ENCODE results near the gene IL1A.
A peak's percentile ranks its signal among the peaks of the same experiment; 100 is the strongest.
"Not testable (repeated sequence)": the region's sequence is repeated elsewhere in the genome, so short reads cannot be mapped to it uniquely, and the experiment has no call there.

IL1A gene, protein sequence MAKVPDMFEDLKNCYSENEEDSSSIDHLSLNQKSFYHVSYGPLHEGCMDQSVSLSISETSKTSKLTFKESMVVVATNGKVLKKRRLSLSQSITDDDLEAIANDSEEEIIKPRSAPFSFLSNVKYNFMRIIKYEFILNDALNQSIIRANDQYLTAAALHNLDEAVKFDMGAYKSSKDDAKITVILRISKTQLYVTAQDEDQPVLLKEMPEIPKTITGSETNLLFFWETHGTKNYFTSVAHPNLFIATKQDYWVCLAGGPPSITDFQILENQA

DNA sequence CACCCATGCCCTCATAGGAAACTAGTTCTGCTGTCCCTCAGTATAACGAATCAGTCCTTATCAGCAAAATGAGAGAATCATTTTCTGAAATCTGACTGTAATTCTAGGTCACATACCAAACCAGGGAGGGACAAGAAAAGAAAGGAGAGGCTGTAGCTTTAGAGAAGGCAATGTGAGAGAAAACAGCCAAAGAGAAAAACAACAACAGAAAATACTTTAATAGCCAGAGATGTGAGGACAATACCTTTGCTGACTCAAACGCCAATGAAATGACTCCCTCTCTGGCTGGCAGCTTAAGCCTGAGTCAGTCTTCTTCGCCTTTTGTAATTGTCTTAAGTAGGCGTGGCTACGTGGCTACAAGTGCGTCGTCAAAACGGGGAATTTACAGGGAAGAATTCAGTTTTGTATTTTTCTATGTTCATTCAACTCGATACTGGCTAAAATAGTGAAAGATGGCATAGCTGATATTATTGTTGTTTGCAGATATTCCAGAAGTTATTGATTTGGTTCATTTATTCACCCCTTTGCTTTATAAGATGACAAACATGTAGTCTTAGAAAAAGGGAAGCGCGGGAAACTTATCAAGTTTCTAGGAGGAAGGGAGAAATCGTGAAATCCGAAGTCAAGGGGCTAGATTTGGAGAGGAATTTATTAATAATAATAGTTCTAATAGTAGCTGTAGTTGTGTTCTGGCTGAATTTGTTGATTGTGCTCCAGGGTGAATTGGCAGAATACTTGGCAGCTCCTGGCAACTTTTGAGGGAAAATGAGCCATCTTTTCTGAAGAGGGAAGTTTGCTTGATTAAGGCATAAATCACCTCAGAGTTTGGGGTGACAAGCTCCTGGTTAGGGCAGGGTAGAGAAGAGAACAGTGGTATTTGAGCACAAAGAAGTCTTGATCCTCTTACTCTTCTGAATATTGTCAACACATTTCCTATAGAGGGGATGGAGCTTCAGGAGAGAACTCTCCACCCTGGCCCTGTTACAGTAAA is at the start of gene IL1A:
TSS of gene IL1A (minus strand) at position 295 of the 991 bp plus-strand sequence. CDS start 723 bp downstream, outside the sequence.
- Mint-ChIP-seq H3K9me3 (no peaks in the 10 kb centered on the region), H3K27me3 (no peaks in the 10 kb centered on the region), H3K27ac (peak within 1 kb of the TSS; percentile 88), H3K36me3 (peaks cover 2% of the 10 kb centered on the region), H3K4me1 (peaks cover 31% of the 10 kb centered on the region), H3K4me3 (peak within 1 kb of the TSS; percentile 55)
- ATAC-seq (ENCODE audit: low read depth), result peak; percentile 49
- DNase-seq (ENCODE audit: low spot score in 2 of 2), result no peak

DNA sequence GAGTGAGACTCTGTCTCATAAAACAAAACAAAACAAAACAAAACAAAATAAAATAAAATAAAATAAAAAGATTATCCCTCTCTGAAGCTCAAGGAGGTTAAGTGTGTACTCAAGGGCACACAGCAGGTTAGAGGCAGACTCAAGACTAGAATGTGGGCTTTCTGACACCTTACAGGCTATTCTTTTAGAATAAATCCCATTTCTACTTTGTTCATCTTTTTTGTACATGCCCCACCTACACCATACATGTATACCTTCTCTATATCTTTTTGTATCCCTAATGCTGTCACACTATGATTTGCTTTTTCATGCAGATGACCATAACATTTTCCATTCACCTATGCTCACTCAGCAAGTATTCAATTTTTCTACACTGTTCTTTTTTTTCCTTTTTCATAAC is 49.7 kb upstream of the IL1A start:
- H3K27me3 Mint-ChIP-seq, result peaks cover 3% of the 10 kb centered on the region
- DNase-seq (ENCODE audit: low spot score in 2 of 2), result no peak
- no peak overlapping the region for H3K27ac Mint-ChIP-seq
- peaks cover 23% of the 10 kb centered on the region for H3K4me1 Mint-ChIP-seq
- no peak overlapping the region for H3K4me3 Mint-ChIP-seq
- ATAC-seq (ENCODE audit: low read depth), result no peak
- H3K9me3 Mint-ChIP-seq, result no peaks in the 10 kb centered on the region
- peaks cover 1% of the 10 kb centered on the region for H3K36me3 Mint-ChIP-seq

DNA sequence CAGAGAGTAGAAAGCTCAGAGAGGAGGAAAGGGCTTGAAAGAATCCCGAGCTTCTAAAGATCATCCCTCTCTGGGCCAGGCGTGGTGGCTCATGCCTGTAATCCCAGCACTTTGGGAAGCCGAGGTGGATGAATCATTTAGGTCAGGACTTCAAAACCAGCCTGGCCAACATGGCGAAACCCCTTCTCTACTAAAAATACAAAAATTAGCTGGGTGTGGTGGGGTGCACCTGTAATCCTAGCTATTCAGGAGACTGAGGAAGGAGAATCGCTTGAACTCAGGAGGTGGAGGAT is 49.3 kb upstream of the IL1A start:
- H3K9me3 Mint-ChIP-seq; H3K27me3 Mint-ChIP-seq; H3K4me3 Mint-ChIP-seq; H3K36me3 Mint-ChIP-seq; DNase-seq (ENCODE audit: low spot score in 2 of 2); H3K27ac Mint-ChIP-seq; ATAC-seq (ENCODE audit: low read depth): not testable (repeated sequence)
- peaks cover 19% of the 10 kb centered on the region for H3K4me1 Mint-ChIP-seq

DNA sequence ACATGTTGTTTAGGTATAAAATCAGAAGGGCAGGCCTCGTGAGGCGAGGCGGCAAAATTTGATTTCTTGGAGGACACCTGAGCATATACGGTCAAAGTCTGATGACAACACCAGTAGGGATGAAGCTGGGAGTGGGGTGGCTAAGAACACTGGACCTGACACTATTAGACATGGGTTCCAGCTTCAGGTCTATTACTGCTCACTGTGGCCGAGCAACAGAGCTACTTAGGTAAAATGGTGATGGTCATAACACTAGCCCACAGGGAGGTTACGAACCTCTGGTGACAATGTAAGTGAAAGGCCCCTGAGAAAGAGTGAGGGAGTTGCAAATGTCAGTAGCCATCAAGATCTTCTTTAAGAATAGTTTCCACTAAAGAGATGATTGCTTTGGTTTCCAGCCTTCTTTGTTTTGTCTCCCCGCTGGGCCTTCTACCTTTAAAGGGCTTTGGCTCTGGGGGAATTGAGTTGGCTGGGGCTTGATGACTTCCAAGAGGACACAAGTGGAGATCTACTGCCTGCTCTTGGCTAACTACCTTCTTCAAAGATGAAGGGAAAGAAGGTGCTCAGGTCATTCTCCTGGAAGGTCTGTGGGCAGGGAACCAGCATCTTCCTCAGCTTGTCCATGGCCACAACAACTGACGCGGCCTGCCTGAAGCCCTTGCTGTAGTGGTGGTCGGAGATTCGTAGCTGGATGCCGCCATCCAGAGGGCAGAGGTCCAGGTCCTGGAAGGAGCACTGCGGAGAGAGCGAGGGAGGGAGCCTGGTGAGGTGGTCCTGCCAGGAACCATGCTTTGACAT is 48.7 kb upstream of the IL1A start:
- ATAC-seq (ENCODE audit: low read depth), result no peak
- H3K27me3 Mint-ChIP-seq, result peaks cover 3% of the 10 kb centered on the region
- no peak overlapping the region for H3K4me3 Mint-ChIP-seq
- H3K27ac Mint-ChIP-seq, result no peak overlapping the region
- no peaks in the 10 kb centered on the region for H3K9me3 Mint-ChIP-seq
- H3K36me3 Mint-ChIP-seq, result peaks cover 1% of the 10 kb centered on the region
- no peak for DNase-seq (ENCODE audit: low spot score in 2 of 2)
- H3K4me1 Mint-ChIP-seq, result peaks cover 17% of the 10 kb centered on the region

DNA sequence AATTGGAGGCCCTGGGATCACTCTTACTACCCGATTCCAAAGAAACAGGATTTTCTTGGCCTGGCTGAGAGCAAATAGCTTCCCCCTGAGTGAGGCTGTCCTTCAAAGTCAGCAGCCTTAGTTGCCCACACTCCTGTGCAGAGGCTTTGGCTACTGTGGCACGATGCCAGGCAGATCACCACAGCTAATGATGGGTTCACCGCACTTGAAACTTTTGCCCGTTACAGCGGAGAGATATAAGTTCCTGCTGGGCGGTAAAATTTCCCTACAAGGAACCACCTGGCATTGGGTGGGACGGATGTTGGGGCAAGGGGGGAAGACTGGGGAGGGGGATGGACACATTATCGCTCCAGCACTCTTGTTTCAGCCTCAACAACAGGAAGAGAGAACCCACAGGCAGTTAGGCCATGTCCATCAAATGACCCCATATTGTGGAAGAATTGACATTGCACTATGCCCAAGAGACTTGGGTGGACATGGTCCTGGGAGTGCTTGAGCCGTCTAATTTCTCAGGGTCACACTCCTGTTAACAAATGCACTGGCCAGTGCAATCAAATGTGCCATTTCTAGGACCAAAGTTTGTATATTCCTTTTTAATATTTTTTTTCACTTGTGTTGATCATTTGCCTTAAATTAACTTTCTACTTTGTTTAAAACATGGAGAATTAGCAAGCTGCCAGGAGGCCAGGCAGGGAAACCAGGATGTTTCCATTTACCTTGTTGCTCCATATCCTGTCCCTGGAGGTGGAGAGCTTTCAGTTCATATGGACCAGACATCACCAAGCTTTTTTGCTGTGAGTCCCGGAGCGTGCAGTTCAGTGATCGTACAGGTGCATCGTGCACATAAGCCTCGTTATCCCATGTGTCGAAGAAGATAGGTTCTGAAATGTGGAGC is 47.9 kb upstream of the IL1A start:
- ATAC-seq (ENCODE audit: low read depth) (peak; percentile 21), DNase-seq (ENCODE audit: low spot score in 2 of 2) (no peak)
- Mint-ChIP-seq H3K27me3 (peaks cover 3% of the 10 kb centered on the region), H3K36me3 (peaks cover 1% of the 10 kb centered on the region), H3K4me1 (peaks cover 17% of the 10 kb centered on the region), H3K27ac (no peak overlapping the region), H3K9me3 (no peaks in the 10 kb centered on the region), H3K4me3 (no peak overlapping the region)

DNA sequence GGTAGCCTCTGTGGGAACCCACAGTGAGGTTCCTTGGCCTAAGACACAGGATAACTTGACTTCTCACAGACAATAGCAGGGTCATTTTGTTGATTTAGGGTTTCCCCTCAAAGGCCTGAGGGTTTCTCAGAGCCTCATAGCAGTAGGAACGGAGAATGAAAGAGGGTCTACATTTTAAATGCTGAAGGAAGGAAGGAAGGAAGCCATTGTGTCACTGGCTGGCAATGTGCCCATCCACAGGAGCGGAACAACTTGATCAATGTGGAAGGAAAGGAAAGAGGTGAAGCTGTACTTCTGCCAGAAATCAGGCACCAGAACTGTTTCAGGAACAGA is 47.2 kb upstream of the IL1A start:
- Mint-ChIP-seq H3K4me1 (peaks cover 13% of the 10 kb centered on the region), H3K4me3 (no peak overlapping the region), H3K36me3 (peaks cover 1% of the 10 kb centered on the region), H3K9me3 (no peaks in the 10 kb centered on the region), H3K27me3 (peaks cover 3% of the 10 kb centered on the region), H3K27ac (no peak overlapping the region)
- no peak for DNase-seq (ENCODE audit: low spot score in 2 of 2)
- no peak for ATAC-seq (ENCODE audit: low read depth)

DNA sequence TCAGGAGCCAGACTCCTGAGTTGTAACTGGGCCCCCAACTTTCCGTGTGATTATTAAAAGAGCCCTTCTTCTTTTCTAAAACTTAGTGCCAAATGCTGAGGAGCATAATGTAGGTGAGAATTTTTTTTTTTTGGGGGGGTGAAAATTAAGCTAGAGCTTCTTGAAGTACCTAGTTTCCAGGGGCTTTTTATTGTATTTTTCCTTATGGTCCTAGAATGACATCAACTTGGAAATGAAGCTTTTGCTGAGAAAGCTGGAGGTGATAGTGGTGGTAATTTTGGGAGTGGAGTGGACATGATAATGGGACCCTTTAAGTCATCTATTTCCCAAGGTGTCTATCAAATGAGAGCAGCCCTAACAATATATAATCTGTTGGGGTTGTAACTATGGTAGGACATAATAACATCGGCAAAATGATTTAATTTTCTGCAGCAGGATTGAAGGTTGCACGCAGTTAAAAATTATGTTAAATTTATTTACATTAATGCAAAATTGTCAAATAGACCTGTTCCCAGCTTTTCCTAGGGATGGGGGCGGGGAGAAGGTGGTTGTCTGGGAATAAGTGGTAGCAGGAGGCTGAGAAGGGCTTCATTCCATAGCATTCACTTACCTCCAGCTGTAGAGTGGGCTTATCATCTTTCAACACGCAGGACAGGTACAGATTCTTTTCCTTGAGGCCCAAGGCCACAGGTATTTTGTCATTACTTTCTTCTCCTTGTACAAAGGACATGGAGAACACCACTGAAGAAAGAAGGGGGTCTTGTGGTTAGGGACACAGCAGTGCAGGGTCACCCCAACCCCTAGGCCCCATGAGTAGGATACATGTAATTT is 46.6 kb upstream of the IL1A start:
- Mint-ChIP-seq H3K27me3 (peaks cover 3% of the 10 kb centered on the region), H3K4me1 (peaks cover 8% of the 10 kb centered on the region), H3K9me3 (no peaks in the 10 kb centered on the region), H3K4me3 (no peak overlapping the region), H3K27ac (no peak overlapping the region), H3K36me3 (peaks cover 1% of the 10 kb centered on the region)
- no peak for DNase-seq (ENCODE audit: low spot score in 2 of 2)
- ATAC-seq (ENCODE audit: low read depth), result no peak

DNA sequence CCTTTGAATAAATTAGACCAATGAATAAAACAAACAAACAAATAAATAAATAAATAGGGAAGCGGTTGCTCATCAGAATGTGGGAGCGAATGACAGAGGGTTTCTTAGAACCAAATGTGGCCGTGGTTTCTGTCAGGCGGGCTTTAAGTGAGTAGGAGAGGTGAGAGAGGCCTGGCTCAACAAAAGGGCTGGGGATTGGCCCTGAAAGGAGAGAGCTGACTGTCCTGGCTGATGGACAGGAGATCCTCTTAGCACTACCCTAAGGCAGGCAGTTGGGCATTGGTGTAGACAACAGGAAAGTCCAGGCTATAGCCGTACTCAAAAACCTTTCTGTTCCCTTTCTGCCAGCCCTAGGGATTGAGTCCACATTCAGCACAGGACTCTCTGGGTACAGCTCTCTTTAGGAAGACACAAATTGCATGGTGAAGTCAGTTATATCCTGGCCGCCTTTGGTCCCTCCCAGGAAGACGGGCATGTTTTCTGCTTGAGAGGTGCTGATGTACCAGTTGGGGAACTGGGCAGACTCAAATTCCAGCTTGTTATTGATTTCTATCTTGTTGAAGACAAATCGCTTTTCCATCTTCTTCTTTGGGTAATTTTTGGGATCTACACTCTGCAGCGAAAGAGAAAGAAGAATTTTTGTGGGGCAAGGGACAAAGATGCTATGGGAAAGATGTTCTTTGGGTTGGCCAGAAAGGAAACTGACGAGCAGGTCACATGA is 45.8 kb upstream of the IL1A start:
- no peak overlapping the region for H3K4me3 Mint-ChIP-seq
- H3K4me1 Mint-ChIP-seq, result peaks cover 8% of the 10 kb centered on the region
- no peak for DNase-seq (ENCODE audit: low spot score in 2 of 2)
- no peaks in the 10 kb centered on the region for H3K9me3 Mint-ChIP-seq
- ATAC-seq (ENCODE audit: low read depth), result no peak
- peaks cover 3% of the 10 kb centered on the region for H3K27me3 Mint-ChIP-seq
- H3K27ac Mint-ChIP-seq, result no peak overlapping the region
- peaks cover 1% of the 10 kb centered on the region for H3K36me3 Mint-ChIP-seq

DNA sequence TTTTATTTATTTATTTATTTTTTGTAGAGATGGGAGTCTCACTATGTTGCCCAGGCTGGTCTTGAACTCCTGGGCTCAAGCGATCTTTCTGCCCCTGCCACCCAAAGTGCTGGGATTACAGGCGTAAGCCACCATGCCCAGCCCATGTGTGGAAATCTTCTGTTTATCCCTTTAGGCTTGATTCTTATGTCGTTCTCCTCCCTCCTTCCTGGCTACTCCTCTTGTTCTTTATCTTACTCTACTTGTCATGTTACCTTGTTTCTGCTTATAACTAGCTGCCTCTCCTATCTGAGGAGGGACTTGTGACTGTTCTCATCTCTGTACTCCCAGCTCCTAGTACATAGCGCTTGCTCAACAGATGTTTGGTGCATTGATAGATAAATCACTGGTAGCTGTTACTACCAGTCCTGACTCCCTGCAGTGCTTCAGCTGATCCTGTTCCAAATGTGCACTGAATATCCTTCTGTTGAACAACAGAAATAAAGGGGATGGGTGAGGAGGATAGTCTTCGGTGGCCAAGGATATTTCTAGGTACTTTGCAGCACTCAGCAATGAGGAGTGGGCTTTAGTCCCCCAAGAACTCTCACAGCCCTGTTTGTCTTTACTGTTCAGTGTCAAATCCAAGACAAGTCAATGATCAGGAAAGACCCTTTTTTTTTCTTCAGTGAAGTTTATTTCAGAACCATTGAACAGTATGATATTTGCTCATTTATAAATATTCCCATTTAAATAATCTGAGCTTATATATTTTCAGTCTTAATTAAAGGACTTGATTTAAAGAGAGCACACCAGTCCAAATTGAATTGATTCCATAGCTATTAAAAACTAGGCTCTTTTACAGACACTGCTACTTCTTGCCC is 45.0 kb upstream of the IL1A start:
- no peak for DNase-seq (ENCODE audit: low spot score in 2 of 2)
- ATAC-seq (ENCODE audit: low read depth), result no peak
- H3K4me1 Mint-ChIP-seq, result peaks cover 8% of the 10 kb centered on the region

DNA sequence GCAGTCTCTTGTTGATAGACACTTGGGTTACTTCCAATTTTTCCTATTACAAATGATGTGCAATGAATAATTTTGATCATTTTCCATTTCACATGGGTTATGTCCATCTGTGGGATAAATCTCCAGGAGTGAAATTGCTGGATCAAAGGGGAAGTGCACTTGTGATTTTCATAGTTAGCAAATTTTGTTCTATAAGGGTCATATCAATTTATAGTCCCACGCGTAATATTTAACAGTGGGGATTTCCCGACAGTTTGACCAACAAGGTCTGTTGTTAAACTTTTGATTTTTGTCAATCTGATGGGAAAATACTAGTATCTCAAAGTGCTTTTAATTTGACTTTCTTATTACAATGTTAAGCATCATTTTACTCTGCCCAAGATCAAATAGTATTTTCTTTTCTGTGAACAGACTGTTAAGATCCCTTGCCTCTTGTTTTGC is 44.0 kb upstream of the IL1A start:
- no peak for DNase-seq (ENCODE audit: low spot score in 2 of 2)
- Mint-ChIP-seq H3K27ac (no peak overlapping the region), H3K9me3 (no peaks in the 10 kb centered on the region), H3K36me3 (peaks cover 1% of the 10 kb centered on the region), H3K27me3 (peaks cover 3% of the 10 kb centered on the region), H3K4me3 (no peak overlapping the region), H3K4me1 (peaks cover 6% of the 10 kb centered on the region)
- ATAC-seq (ENCODE audit: low read depth), result no peak

More for the DNA sequence above, 45.0 kb upstream of the IL1A start:
- H3K27ac Mint-ChIP-seq, result no peak overlapping the region
- H3K9me3 Mint-ChIP-seq, result no peaks in the 10 kb centered on the region
- H3K4me3 Mint-ChIP-seq, result no peak overlapping the region
- peaks cover 1% of the 10 kb centered on the region for H3K36me3 Mint-ChIP-seq
- H3K27me3 Mint-ChIP-seq, result peaks cover 3% of the 10 kb centered on the region

DNA sequence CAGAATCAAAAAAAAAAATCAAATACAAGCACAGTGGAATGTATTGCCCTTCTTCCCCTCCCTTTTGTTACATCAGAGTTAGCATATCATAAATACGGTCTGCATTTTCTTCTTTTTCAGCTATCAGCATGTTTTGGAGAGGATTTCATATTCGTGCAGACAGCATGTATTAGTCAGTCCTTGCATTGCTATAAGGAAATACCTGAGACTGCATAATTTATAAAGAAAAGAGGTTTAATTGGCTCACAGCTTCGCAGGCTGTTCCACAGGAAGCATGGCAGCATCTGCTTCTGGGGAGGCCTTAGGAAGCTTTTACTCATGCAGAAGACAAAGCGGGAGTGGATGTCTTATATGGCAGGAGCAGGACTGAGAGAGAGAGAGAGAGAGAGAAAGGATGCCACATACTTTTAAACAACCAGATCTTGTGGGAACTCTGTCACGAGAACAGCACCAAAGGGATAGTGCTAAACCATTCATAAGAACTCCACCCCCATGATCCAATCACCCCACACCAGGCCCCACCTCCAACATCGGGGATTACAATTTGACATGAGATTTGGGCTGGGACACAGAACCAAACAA is 43.4 kb upstream of the IL1A start:
- no peak for ATAC-seq (ENCODE audit: low read depth)
- Mint-ChIP-seq H3K27me3 (peaks cover 3% of the 10 kb centered on the region), H3K9me3 (no peaks in the 10 kb centered on the region), H3K4me3 (no peak overlapping the region), H3K36me3 (peaks cover 1% of the 10 kb centered on the region), H3K4me1 (peaks cover 6% of the 10 kb centered on the region), H3K27ac (no peak overlapping the region)
- no peak for DNase-seq (ENCODE audit: low spot score in 2 of 2)

All from memory B cell (primary cell).